Gastroesophageal sphincter (tissue), 3 donors: Measurements from ENCODE around the gene CACNA1I.

Source experiments
- CTCF ChIP-seq, 4 experiments: fragments of 200-600 bp in 2 of 4; fragments of 450-650 bp in 2 of 4; sonication (generic) in 1 of 4; IDR thresholded peaks; one replicate each; pipeline ENCODE4 v1.5.1; 2017 to 2019; ENCODE audit warnings: antibody characterized with exemption in 4 of 4, mild to moderate bottlenecking in 2 of 4, moderate library complexity in 2 of 4
- EP300 ChIP-seq: sonication (generic); formaldehyde crosslinking; IDR thresholded peaks from one replicate; pipeline ENCODE4 v1.6.1; 2017; ENCODE audit warnings: antibody characterized with exemption, mild to moderate bottlenecking
- POLR2AphosphoS5 ChIP-seq: sonication (generic); formaldehyde crosslinking; IDR thresholded peaks from one replicate; pipeline ENCODE4 v1.6.1; 2017; ENCODE audit warnings: antibody characterized with exemption

DNA sequence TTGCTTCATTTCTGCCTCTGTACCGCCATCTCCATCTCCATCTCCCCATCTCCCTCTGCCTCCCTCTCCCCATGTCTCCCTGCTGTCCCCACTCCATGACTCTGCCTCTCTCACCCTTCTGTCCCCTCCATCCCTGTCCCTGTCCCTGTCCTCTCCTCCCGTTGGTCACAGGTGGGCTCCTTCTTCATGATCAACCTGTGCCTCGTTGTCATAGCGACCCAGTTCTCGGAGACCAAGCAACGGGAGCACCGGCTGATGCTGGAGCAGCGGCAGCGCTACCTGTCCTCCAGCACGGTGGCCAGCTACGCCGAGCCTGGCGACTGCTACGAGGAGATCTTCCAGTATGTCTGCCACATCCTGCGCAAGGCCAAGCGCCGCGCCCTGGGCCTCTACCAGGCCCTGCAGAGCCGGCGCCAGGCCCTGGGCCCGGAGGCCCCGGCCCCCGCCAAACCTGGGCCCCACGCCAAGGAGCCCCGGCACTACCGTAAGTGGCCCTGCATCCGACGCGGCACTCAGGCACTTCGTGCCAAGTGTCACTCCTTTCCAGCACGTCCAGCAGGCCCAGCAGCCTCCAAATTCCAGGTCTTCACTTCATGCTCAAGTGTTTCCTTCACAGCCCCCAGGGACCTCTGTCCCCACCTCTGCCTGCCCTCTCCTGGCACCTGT lies 76.0 kb downstream of the CACNA1I start:
- no peak for TF ChIP-seq CTCF (IDR thresholded peaks at IDR 0.05)
- no peak for TF ChIP-seq POLR2AphosphoS5
- TF ChIP-seq EP300: no peak
